Measurements from ENCODE around the gene CEACAM21. TPM values are rescaled to one million over a fixed set of nuclear protein-coding genes. Genes with fewer than 3 reads are reported as not detected.

Gene CEACAM21
- total RNA-seq, 4 donors from 2014 or later, result 1.7 to 9.9 (median 2.5) TPM; not detected in 1

DNA sequence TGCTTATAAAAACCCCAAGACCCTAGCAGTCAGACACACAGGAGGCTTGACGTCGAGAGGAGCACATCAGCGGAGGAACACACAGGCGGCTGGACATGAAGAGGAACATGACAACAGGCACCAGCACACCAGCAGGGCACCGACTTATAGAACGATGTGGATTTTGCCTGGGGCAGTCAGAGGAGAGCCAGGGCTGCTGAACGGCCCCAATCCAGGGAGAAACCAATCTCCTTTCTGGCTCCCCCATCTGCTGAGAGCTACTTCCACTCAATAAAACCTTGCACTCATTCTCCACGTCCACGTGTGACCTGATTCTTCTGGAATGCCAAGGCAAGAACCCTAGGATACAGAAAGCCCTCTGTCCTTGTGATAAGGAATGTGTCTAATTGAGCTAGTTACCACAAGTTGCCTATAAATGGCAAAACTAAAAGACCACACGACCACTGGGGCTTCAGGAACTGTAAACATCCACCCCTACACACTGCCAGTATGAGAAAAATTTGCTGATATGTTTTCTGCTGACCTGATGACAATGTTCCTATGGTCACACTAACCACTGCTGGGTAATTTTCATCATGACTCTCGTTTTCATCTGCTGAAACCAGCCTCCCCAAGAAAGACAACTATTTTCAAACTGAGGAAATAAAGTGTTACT is 35.8 kb upstream of the CEACAM21 start:
- H3K27ac ChIP-seq, result no peak overlapping the region
- H3K4me1 ChIP-seq, result no peaks in the 10 kb centered on the region
- H3K36me3 ChIP-seq, result no peaks in the 10 kb centered on the region
- H3K9me3 ChIP-seq, result no peaks in the 10 kb centered on the region
- DNase-seq, result no peak
- TF ChIP-seq, protein P1, sequence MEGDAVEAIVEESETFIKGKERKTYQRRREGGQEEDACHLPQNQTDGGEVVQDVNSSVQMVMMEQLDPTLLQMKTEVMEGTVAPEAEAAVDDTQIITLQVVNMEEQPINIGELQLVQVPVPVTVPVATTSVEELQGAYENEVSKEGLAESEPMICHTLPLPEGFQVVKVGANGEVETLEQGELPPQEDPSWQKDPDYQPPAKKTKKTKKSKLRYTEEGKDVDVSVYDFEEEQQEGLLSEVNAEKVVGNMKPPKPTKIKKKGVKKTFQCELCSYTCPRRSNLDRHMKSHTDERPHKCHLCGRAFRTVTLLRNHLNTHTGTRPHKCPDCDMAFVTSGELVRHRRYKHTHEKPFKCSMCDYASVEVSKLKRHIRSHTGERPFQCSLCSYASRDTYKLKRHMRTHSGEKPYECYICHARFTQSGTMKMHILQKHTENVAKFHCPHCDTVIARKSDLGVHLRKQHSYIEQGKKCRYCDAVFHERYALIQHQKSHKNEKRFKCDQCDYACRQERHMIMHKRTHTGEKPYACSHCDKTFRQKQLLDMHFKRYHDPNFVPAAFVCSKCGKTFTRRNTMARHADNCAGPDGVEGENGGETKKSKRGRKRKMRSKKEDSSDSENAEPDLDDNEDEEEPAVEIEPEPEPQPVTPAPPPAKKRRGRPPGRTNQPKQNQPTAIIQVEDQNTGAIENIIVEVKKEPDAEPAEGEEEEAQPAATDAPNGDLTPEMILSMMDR (IDR thresholded peaks at IDR 0.05), result no peak
- TF ChIP-seq POLR2A (IDR thresholded peaks at IDR 0.05), result no peak
- H3K27me3 ChIP-seq, result no peaks in the 10 kb centered on the region
- H3K4me3 ChIP-seq, result no peak overlapping the region

DNA sequence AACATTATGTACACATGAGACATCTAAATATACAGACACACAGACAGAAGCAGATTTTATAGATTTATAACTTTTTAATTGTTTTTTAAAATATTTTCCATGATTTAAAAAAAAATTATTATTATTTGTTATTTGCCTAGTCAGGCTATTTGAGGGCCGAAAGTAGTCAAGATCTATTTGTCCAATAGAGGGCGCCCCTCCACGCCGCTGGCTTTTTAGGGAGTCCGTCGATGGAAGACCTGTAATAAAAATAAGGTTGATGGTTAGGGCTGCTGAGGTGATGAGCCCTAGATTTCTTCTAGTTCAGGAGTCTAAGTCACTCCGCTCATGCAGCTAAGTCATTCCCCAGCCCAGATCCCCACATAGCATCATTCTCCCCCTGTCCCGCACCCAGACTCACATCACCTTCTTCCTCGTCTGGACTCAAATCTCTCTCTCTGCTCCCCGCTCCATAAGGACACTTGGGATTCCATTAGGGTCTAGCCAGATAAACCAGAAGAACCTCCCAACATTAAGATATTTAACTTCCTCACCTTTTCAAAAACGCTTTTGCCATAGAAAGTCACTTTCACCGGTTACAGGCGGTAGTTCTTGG is 33.9 kb upstream of the CEACAM21 start:
- DNase-seq, result peak; percentile 58 to 91 (median 81)
- TF ChIP-seq, protein P1 (IDR thresholded peaks at IDR 0.05), result peak; percentile 30 to 81 (median 52)
- no peak for TF ChIP-seq POLR2A (IDR thresholded peaks at IDR 0.05)
- Histone ChIP-seq H3K9me3 (no peaks in the 10 kb centered on the region), H3K27me3 (no peaks in the 10 kb centered on the region), H3K27ac (no peak overlapping the region), H3K36me3 (no peaks in the 10 kb centered on the region), H3K4me1 (no peaks in the 10 kb centered on the region), H3K4me3 (no peak overlapping the region)

GRCh38 chr19:41542622-41543021 is 33.3 kb upstream of the CEACAM21 start:
- H3K4me3 ChIP-seq, result no peak overlapping the region
- no peaks in the 10 kb centered on the region for H3K9me3 ChIP-seq
- DNase-seq, result no peak
- H3K27me3 ChIP-seq, result no peaks in the 10 kb centered on the region
- no peak overlapping the region for H3K27ac ChIP-seq
- TF ChIP-seq, protein P1 (IDR thresholded peaks at IDR 0.05), result no peak
- TF ChIP-seq POLR2A (IDR thresholded peaks at IDR 0.05), result no peak
- H3K4me1 ChIP-seq, result no peaks in the 10 kb centered on the region
- no peaks in the 10 kb centered on the region for H3K36me3 ChIP-seq

- peak overlapping the region in 1 of 4 donors; percentile 82 for H3K27ac ChIP-seq
- TF ChIP-seq, protein P1 (IDR thresholded peaks at IDR 0.05), result no peak
- no peak for TF ChIP-seq POLR2A (IDR thresholded peaks at IDR 0.05)
- no peaks in the 10 kb centered on the region for H3K27me3 ChIP-seq
- no peaks in the 10 kb centered on the region for H3K9me3 ChIP-seq
- peaks cover 0 to 2% (median 0%) of the 10 kb centered on the region in 4 donors for H3K4me1 ChIP-seq
- no peaks in the 10 kb centered on the region for H3K36me3 ChIP-seq
- no peak for DNase-seq
- H3K4me3 ChIP-seq, result no peak overlapping the region
These were observed 32.4 kb upstream of the CEACAM21 start for GRCh38 chr19:41543582-41543981.

- no peak for TF ChIP-seq POLR2A (IDR thresholded peaks at IDR 0.05)
- TF ChIP-seq, protein P1 (IDR thresholded peaks at IDR 0.05), result no peak
- DNase-seq, result peak in 2 of 3 donors; percentile 54 to 70
- Histone ChIP-seq H3K9me3 (no peaks in the 10 kb centered on the region), H3K27me3 (no peaks in the 10 kb centered on the region), H3K4me3 (peak overlapping the region in 2 of 4 donors; percentile 5 to 38), H3K36me3 (no peaks in the 10 kb centered on the region), H3K27ac (peak overlapping the region; percentile 49 to 84 (median 77)), H3K4me1 (peaks cover 0 to 7% (median 0%) of the 10 kb centered on the region in 4 donors)
These were observed 30.4 kb upstream of the CEACAM21 start for GRCh38 chr19:41545547-41545946.

All from Peyer's patch (tissue), 4 donors.